Measurements from ENCODE around the gene MARCHF4.

Gene MARCHF4

DNA sequence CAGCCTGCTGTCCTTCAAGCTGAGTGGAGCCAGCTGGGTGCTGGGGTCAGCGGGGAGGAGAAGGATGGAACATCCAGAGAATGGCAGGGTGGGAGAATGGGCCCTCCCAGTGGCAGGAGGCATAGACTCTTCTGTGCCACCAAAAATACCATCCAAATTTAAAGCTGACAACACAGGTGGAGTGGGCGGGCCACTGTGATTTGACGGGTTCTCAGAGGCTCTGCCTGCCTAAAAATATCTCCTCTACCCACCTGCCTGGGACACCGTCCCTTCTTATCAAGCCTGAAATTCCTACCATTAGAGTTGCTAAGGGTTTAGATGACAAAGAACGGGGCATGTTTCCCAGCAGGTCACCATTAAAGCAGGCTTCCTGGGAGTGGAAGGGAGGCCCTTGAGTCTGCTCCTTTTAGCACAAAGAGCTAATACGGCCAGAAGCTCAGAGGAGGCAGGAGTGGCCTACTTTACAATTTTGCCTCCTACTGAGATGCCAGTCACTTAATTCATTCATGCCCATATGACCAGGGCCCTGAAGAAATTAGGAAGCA lies 19.8 kb upstream of the MARCHF4 start:
- TF ChIP-seq TAF1 (IDR thresholded peaks at IDR 0.05; ENCODE audit: low read depth) (no peak), NFIC (IDR thresholded peaks at IDR 0.05) (no peak), ZBTB7A (IDR thresholded peaks at IDR 0.05; ENCODE audit: low read depth) (no peak), YY1 (IDR thresholded peaks at IDR 0.05; ENCODE audit: low read depth) (no peak), CREB1 (IDR thresholded peaks at IDR 0.05; ENCODE audit: low read depth) (no peak), FOXM1 (IDR thresholded peaks at IDR 0.05; ENCODE audit: borderline replicate concordance, low read depth) (no peak), CEBPB (IDR thresholded peaks at IDR 0.05) (no peak), EGR1 (IDR thresholded peaks at IDR 0.05) (no peak), RAD21 (IDR thresholded peaks at IDR 0.05; ENCODE audit: low read depth) (no peak)
- TF ChIP-seq, protein P1, sequence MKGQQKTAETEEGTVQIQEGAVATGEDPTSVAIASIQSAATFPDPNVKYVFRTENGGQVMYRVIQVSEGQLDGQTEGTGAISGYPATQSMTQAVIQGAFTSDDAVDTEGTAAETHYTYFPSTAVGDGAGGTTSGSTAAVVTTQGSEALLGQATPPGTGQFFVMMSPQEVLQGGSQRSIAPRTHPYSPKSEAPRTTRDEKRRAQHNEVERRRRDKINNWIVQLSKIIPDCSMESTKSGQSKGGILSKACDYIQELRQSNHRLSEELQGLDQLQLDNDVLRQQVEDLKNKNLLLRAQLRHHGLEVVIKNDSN (IDR thresholded peaks at IDR 0.05), result no peak
- TF ChIP-seq, protein P2, sequence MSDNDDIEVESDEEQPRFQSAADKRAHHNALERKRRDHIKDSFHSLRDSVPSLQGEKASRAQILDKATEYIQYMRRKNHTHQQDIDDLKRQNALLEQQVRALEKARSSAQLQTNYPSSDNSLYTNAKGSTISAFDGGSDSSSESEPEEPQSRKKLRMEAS (IDR thresholded peaks at IDR 0.05), result no peak

DNA sequence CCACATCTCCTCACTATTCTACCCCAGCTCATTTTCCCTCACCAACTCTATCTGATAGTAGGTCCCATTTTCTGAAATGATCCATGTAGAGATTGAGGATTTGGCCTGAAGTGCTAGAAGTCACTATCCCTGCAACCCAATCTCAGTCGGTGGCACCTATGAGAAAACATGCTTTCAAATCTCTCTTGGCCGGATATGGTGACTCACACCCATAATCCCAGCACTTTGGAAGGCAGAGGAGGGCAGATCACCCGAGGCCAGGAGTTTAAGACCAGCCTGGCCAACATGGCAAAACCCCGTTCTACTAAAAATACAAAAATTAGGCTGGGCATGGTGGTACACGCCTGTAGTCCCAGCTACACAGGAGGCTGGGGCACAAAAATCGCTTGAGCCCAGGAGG lies 19.1 kb upstream of the MARCHF4 start:
- TF ChIP-seq, protein P3, sequence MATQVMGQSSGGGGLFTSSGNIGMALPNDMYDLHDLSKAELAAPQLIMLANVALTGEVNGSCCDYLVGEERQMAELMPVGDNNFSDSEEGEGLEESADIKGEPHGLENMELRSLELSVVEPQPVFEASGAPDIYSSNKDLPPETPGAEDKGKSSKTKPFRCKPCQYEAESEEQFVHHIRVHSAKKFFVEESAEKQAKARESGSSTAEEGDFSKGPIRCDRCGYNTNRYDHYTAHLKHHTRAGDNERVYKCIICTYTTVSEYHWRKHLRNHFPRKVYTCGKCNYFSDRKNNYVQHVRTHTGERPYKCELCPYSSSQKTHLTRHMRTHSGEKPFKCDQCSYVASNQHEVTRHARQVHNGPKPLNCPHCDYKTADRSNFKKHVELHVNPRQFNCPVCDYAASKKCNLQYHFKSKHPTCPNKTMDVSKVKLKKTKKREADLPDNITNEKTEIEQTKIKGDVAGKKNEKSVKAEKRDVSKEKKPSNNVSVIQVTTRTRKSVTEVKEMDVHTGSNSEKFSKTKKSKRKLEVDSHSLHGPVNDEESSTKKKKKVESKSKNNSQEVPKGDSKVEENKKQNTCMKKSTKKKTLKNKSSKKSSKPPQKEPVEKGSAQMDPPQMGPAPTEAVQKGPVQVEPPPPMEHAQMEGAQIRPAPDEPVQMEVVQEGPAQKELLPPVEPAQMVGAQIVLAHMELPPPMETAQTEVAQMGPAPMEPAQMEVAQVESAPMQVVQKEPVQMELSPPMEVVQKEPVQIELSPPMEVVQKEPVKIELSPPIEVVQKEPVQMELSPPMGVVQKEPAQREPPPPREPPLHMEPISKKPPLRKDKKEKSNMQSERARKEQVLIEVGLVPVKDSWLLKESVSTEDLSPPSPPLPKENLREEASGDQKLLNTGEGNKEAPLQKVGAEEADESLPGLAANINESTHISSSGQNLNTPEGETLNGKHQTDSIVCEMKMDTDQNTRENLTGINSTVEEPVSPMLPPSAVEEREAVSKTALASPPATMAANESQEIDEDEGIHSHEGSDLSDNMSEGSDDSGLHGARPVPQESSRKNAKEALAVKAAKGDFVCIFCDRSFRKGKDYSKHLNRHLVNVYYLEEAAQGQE (IDR thresholded peaks at IDR 0.05; ENCODE audit: low read depth), result no peak
- no peak for TF ChIP-seq TEAD4 (IDR thresholded peaks at IDR 0.05)
- TF ChIP-seq, protein P2 (IDR thresholded peaks at IDR 0.05), result no peak
- no peak for TF ChIP-seq FOXM1 (IDR thresholded peaks at IDR 0.05; ENCODE audit: borderline replicate concordance, low read depth)
- no peak for TF ChIP-seq TCF12 (IDR thresholded peaks at IDR 0.05; ENCODE audit: low read depth)
- TF ChIP-seq YY1 (IDR thresholded peaks at IDR 0.05; ENCODE audit: low read depth), result no peak
- TF ChIP-seq EGR1 (IDR thresholded peaks at IDR 0.05), result no peak
- no peak for TF ChIP-seq EP300 (IDR thresholded peaks at IDR 0.05; ENCODE audit: borderline replicate concordance)
- TF ChIP-seq NFIC (IDR thresholded peaks at IDR 0.05), result no peak
- no peak for TF ChIP-seq CEBPB (IDR thresholded peaks at IDR 0.05)
- TF ChIP-seq, protein P1 (IDR thresholded peaks at IDR 0.05), result no peak
- no peak for TF ChIP-seq CREB1 (IDR thresholded peaks at IDR 0.05; ENCODE audit: low read depth)
- TF ChIP-seq RAD21 (IDR thresholded peaks at IDR 0.05; ENCODE audit: low read depth), result no peak
- TF ChIP-seq TAF1 (IDR thresholded peaks at IDR 0.05; ENCODE audit: low read depth), result no peak
- no peak for TF ChIP-seq ZBTB7A (IDR thresholded peaks at IDR 0.05; ENCODE audit: low read depth)

DNA sequence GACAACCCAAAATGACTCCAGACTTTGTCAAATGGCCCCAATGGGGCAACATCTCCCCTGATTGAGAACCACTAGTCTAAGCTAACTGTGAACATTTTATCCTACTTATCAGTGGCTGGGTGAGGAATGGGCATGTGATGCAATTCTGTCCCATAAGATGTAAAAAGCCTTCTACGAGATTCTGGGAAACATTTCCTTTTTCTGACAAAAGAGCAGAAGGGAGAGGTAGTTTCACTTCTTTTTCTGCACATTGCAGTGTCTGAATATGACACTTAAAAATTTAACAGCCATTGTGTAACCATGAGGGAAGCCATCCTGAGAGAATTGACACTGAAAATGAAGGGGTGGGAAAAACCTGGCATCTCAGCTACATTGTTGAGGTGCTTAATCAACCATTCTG lies 17.3 kb upstream of the MARCHF4 start:
- no peak for TF ChIP-seq EP300 (IDR thresholded peaks at IDR 0.05; ENCODE audit: borderline replicate concordance)
- TF ChIP-seq, protein P2 (IDR thresholded peaks at IDR 0.05), result no peak

DNA sequence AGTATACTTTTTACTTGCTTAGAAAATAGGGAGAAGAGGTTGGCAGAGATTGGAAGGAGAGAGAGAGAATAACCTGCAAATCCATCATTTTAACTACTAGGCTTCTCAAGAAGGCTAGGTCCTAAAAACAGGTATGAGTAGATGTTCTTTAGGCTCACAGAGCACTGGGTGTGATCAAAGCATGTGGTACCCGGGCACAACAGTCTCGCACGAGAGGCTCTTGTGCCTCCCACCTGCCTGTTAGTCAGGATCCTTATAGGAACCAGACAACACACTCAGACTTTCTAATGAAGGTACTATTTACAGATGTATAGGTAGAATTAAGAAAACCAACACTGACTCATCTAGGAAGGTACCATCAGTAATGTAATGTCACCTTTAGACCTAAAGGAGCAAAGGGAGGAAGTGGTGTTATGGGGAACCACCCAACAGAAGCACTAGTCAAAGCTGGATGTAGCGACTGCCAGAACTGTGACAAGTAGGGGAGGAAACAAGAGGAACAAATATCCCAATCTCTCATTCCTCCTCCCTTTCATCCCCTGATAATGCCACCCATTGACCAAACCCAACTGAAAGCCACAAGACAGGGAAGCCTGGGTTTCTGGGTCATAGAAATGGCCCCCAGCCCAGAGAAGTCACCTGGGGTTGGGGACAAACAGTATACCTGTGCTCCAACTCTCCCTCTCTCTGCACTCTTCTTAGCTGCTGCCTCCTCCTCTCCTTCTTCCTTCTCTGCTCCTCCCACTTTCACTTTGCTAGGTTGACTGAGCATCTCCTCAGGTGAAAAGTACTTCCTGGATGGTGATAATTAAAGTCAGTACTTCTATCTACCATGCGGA lies 16.0 kb upstream of the MARCHF4 start:
- TF ChIP-seq NFIC (IDR thresholded peaks at IDR 0.05), result no peak
- no peak for TF ChIP-seq TCF12 (IDR thresholded peaks at IDR 0.05; ENCODE audit: low read depth)
- no peak for TF ChIP-seq TAF1 (IDR thresholded peaks at IDR 0.05; ENCODE audit: low read depth)
- TF ChIP-seq, protein P3 (IDR thresholded peaks at IDR 0.05; ENCODE audit: low read depth), result no peak
- no peak for TF ChIP-seq FOXM1 (IDR thresholded peaks at IDR 0.05; ENCODE audit: borderline replicate concordance, low read depth)
- TF ChIP-seq, protein P1 (IDR thresholded peaks at IDR 0.05), result no peak
- no peak for TF ChIP-seq EP300 (IDR thresholded peaks at IDR 0.05; ENCODE audit: borderline replicate concordance)
- TF ChIP-seq ZBTB7A (IDR thresholded peaks at IDR 0.05; ENCODE audit: low read depth), result no peak
- no peak for TF ChIP-seq RAD21 (IDR thresholded peaks at IDR 0.05; ENCODE audit: low read depth)
- no peak for TF ChIP-seq CREB1 (IDR thresholded peaks at IDR 0.05; ENCODE audit: low read depth)
- TF ChIP-seq TEAD4 (IDR thresholded peaks at IDR 0.05), result no peak
- no peak for TF ChIP-seq CEBPB (IDR thresholded peaks at IDR 0.05)
- no peak for TF ChIP-seq EGR1 (IDR thresholded peaks at IDR 0.05)
- TF ChIP-seq, protein P2 (IDR thresholded peaks at IDR 0.05), result no peak
